HUES48 (cell line): ENCODE data around the gene RIMKLA.
A peak's percentile ranks its signal among the peaks of the same experiment; 100 is the strongest.

Experiments
- H3K27ac ChIP-seq: one replicate; pipeline ENCODE4 v1.7.0; 2013; ENCODE audit warnings: low read depth, low read length, inconsistent platforms
- H3K27me3 ChIP-seq: 2 replicates; pipeline ENCODE4 v1.6.1; 2013; ENCODE audit warnings: mild to moderate bottlenecking, low read length; ENCODE audit not compliant: control insufficient read depth, insufficient read depth
- H3K36me3 ChIP-seq: 2 replicates; pipeline ENCODE4 v1.6.1; 2013; ENCODE audit warnings: low read length; ENCODE audit not compliant: control insufficient read depth, insufficient read depth
- H3K4me1 ChIP-seq: 2 replicates; pipeline ENCODE4 v1.6.1; 2013; ENCODE audit warnings: mild to moderate bottlenecking, low read length; ENCODE audit not compliant: control insufficient read depth, insufficient read depth
- H3K4me3 ChIP-seq: 2 replicates; pipeline ENCODE4 v1.5.1; 2013; ENCODE audit warnings: mild to moderate bottlenecking, low read depth, low read length
- H3K9ac ChIP-seq: 2 replicates; pipeline ENCODE4 v1.6.1; 2013; ENCODE audit warnings: mild to moderate bottlenecking, low read depth, low read length, moderate library complexity
- H3K9me3 ChIP-seq: 2 replicates; pipeline ENCODE4 v1.6.1; 2013; ENCODE audit warnings: low read length; ENCODE audit not compliant: control insufficient read depth, insufficient read depth

Gene RIMKLA

DNA sequence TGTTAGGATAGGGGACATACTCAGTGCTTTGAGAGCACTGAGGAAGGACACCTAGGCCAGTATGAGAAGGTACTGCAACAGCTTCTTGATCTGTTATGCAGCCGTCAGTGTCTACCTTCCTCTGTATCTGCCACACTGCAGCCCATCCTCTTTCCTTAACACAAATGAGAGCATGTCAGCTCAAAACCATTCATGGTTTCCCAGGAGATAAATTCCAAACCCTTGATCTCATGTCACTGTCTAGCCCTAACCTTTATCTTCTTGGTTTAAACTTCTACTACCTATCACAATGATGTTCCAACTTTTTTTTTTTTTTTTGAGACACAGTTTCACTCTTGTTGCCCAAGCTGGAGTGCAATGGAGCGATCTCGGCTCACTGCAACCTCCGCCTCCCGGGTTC lies 73.8 kb downstream of the RIMKLA start:
- Histone ChIP-seq H3K27me3 (no peaks in the 10 kb centered on the region), H3K4me1 (peaks cover 19% of the 10 kb centered on the region), H3K27ac (no peak overlapping the region), H3K36me3 (peaks cover 17% of the 10 kb centered on the region), H3K9ac (no peak overlapping the region), H3K9me3 (no peaks in the 10 kb centered on the region), H3K4me3 (no peak overlapping the region)

DNA sequence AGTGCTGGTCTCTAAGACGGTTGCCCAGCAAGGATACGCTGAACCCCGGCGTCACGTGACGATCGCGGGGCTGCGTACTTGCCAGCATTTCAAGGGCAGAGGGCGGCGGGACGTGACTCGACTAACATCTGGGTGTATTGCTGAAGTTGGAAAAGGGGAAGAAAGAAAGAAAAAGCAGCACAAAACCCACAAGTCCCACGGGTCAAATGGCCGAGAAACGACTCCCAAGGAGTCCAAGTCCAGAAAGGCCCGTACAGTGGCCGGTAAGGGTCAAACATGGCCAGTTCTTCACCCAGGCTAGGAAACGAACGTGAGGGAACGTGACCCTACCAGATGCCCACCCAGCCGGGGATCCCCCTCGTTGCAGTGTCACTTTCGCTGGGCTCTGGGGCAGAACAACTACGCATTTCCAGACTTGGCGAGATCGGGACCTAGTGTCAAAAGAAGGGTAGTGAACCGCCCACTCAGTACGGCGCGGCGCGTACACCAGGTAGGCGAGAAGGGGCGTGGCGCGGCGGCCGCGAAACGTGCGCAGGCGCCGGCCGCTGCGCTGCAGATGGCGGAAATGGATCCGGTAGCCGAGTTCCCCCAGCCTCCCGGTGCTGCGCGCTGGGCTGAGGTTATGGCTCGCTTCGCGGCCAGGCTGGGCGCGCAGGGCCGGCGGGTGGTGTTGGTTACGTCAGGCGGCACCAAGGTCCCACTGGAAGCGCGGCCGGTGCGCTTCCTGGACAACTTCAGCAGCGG lies 75.6 kb downstream of the RIMKLA start, which contains the start of the genes PPCS and ZMYND12:
PPCS (plus strand) TSS at position 534 of the 744 bp plus-strand sequence; CDS start at position 557, 23 bp downstream.
ZMYND12 (minus strand) TSS at position 13 of the 744 bp plus-strand sequence. CDS start 25 bp downstream, outside the sequence.
- Histone ChIP-seq H3K27ac (peak within 1 kb of the TSS; percentile 90), H3K36me3 (peaks cover 31% of the 10 kb centered on the region)

DNA sequence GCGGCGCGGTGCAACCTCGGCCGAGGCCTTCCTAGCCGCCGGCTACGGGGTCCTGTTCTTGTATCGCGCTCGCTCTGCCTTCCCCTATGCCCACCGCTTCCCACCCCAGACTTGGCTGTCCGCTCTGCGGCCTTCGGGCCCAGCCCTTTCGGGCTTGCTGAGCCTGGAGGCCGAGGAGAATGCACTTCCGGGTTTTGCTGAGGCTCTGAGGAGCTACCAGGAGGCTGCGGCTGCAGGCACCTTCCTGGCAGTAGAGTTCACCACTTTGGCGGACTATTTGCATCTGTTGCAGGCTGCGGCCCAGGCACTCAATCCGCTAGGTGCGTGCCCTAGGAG lies 76.1 kb downstream of the RIMKLA start:
- peak overlapping the region; percentile 90 for H3K27ac ChIP-seq
- peak overlapping the region; percentile 84 for H3K9ac ChIP-seq
- peaks cover 31% of the 10 kb centered on the region for H3K36me3 ChIP-seq
- no peaks in the 10 kb centered on the region for H3K27me3 ChIP-seq
- H3K4me1 ChIP-seq = peaks cover 15% of the 10 kb centered on the region
- H3K4me3 ChIP-seq = peak overlapping the region; percentile 77
- no peaks in the 10 kb centered on the region for H3K9me3 ChIP-seq

More for the DNA sequence above, 75.6 kb downstream of the RIMKLA start, which contains the start of the genes PPCS and ZMYND12:
- H3K27me3 ChIP-seq = no peaks in the 10 kb centered on the region
- H3K4me3 ChIP-seq = peak within 1 kb of the TSS; percentile 77
- no peaks in the 10 kb centered on the region for H3K9me3 ChIP-seq
- peak within 1 kb of the TSS; percentile 84 for H3K9ac ChIP-seq
- peaks cover 19% of the 10 kb centered on the region for H3K4me1 ChIP-seq

DNA sequence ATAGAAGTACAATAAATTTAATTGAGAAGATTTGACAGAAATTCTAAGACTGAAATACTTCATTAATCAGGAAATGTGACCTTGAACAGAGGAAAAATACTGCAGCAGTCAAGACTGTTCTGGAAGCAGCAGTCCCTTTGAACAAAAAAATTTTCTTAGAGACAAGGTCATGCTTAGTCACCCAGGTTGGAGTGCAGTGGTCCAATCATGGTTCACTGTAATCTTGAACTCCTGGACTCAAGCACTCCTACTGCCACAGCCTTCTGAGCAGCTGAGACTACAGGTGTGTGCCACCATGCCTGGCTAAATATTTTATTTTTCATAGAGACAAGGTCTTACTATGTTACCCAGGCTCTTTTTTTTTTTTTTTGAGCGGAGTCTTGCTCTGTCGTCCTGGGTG lies 80.6 kb downstream of the RIMKLA start:
- Histone ChIP-seq H3K36me3 (peaks cover 31% of the 10 kb centered on the region), H3K4me1 (peaks cover 12% of the 10 kb centered on the region), H3K27ac (no peak overlapping the region), H3K9me3 (no peaks in the 10 kb centered on the region), H3K4me3 (no peak overlapping the region), H3K27me3 (no peaks in the 10 kb centered on the region), H3K9ac (no peak overlapping the region)

DNA sequence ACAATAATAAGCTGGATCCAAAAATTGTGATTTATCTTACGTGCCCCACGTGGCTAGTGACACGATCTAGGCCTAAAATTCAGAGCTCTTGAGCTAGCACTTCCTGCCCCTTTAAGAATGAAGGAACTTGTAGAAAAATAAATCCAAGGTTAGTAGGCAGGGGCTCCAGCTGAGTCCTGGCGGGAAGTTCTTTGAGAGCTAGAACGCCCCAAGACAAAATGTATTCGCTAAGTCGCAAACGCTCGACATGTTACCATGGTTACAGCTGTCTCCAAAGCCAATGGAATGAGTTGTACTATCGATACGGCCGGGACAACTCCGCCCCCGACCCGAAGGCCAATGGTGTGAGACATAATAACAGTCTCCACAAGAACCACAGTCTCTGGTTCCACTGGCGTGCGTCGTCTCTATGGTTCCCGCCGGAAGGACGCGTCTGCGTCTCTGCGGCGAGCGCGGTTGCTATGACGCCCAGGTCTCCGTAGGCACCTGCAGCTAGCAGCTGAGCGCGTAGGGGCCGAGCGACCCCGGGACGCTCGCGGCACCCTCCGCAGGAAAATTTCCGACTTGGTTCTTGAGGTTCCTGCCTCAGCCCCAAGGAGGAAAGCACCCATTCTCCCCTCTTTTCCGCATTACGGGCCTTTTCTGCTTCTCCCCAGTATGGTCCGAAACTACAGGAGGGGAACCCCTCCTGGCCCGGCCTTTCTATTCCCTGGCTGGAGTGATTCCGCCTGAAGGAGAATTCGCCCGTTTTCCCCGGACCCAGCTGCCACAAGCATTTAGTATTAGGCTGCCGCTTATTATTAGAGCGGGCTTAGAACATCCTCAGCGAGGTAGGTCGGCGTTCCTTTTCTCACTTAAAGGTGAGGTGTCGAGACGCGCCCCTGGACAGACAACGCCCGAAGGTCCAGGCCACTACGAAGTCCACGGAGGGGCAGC lies 82.5 kb downstream of the RIMKLA start, which contains the start of gene CCDC30:
CCDC30 (plus strand) TSS at position 459 of the 936 bp plus-strand sequence. CDS start 17,266 bp downstream, outside the sequence.
- Histone ChIP-seq H3K27ac (peak within 1 kb of the TSS; percentile 86), H3K36me3 (peaks cover 28% of the 10 kb centered on the region), H3K4me1 (0 out of 2 replicates have a peak, but pooled peaks cover 6% of the 10 kb centered on the region), H3K9ac (0 out of 2 replicates have a peak within 1 kb of the TSS, but pooled peaks have one; percentile 27), H3K27me3 (no peaks in the 10 kb centered on the region), H3K9me3 (no peaks in the 10 kb centered on the region), H3K4me3 (peak within 1 kb of the TSS; percentile 81)

DNA sequence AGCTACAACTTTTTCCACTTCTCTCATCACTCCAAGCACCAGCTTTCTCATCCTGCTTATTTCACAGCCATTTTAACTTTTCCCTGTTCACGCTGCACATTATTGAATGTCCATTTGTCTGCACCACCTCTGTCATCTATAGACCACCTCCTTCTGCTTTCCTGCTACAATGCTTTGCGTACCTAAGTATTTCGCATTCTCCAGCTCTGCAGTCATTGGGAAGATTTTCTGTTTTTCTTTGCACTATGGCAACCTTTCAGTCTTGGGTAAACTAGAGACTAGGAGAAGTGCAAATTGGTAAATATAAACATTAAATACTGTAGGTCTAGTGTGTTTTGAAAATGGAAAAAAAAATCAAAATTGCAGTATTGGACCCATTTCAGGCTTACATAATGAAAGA lies 83.3 kb downstream of the RIMKLA start:
- peak overlapping the region; percentile 81 for H3K4me3 ChIP-seq
- H3K27me3 ChIP-seq = no peaks in the 10 kb centered on the region
- no peaks in the 10 kb centered on the region for H3K9me3 ChIP-seq
- 0 out of 2 replicates have a peak, but pooled peaks cover 6% of the 10 kb centered on the region for H3K4me1 ChIP-seq
- peaks cover 19% of the 10 kb centered on the region for H3K36me3 ChIP-seq
- no peak overlapping the region for H3K9ac ChIP-seq
- H3K27ac ChIP-seq = no peak overlapping the region

DNA sequence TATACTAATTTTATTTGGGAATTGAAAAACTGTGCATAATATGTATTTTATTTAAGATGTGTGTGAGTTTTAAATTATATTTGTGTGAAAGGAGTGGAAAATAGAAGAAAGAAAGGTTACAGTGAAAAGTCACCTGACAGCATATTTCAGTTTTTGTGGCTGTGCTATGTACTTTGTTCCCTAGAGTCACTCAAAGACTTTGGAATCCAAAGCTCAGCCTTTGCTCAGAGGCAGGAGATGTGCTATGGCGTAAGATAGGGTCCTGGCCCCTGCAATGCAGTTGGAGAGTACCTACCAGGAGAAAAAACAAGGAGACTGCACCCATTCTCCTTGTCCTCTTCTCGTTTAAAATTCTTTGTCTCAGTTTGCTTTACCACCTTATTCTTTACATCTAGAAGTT lies 85.4 kb downstream of the RIMKLA start:
- no peak overlapping the region for H3K4me3 ChIP-seq
- H3K9me3 ChIP-seq = no peaks in the 10 kb centered on the region
- H3K36me3 ChIP-seq = no peaks in the 10 kb centered on the region
- no peaks in the 10 kb centered on the region for H3K27me3 ChIP-seq
- H3K9ac ChIP-seq = no peak overlapping the region
- H3K4me1 ChIP-seq = 0 out of 2 replicates have a peak, but pooled peaks cover 6% of the 10 kb centered on the region
- no peak overlapping the region for H3K27ac ChIP-seq

DNA sequence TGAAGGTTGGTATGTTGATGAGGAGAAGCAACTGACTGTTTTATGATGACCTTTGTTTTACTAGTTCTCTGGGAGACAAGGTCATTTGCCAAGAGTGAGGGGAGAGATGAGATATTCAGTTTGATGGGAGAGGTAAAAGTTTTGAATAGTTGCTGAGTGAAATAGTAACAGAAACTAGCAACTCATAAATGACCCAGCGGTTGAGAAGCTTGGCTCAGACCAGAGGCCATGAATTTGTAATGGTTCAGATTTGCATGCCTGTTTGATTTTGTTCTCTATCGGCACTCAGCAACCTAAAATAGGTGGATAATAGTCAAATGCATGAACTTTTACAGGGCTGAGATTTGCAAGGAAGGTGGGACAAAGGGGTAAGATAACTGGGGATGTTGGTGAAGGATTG lies 89.1 kb downstream of the RIMKLA start:
- Histone ChIP-seq H3K36me3 (no peaks in the 10 kb centered on the region), H3K9ac (no peak overlapping the region), H3K4me3 (no peak overlapping the region), H3K4me1 (no peaks in the 10 kb centered on the region), H3K27ac (no peak overlapping the region), H3K27me3 (no peaks in the 10 kb centered on the region), H3K9me3 (no peaks in the 10 kb centered on the region)
